Measurements from ENCODE around the gene PCDHAC2.

The PCDHAC2 gene

GRCh38 chr5:140996060-140996459 lies 29.8 kb downstream of the PCDHAC2 start:
- Histone ChIP-seq H3K9me3 (ENCODE audit: low read depth, low read length) (no peaks in the 10 kb centered on the region), H3K36me3 (ENCODE audit: insufficient read depth, low read length) (no peaks in the 10 kb centered on the region), H3K4me3 (peak overlapping the region; percentile 7), H3K9ac (ENCODE audit: insufficient read length) (no peak overlapping the region), H3K27ac (peak overlapping the region; percentile 35)
- TF ChIP-seq FOXP2 (optimal IDR thresholded peaks at IDR 0.05; ENCODE audit: control extremely low read depth, extremely low read length, insufficient read depth), result no peak
- no peak for TF ChIP-seq POLR2AphosphoS5 (IDR thresholded peaks at IDR 0.05; ENCODE audit: borderline replicate concordance, low read depth, low read length)
- no peak for TF ChIP-seq EZH2 (IDR thresholded peaks at IDR 0.05)
- DNase-seq (ENCODE audit: low read depth, low spot score), result peak; percentile 14

- Histone ChIP-seq H3K27ac (no peak overlapping the region), H3K9ac (ENCODE audit: insufficient read length) (no peak overlapping the region), H3K36me3 (ENCODE audit: insufficient read depth, low read length) (no peaks in the 10 kb centered on the region), H3K9me3 (ENCODE audit: low read depth, low read length) (no peaks in the 10 kb centered on the region), H3K4me3 (no peak overlapping the region)
- no peak for TF ChIP-seq EZH2 (IDR thresholded peaks at IDR 0.05)
- no peak for TF ChIP-seq FOXP2 (optimal IDR thresholded peaks at IDR 0.05; ENCODE audit: control extremely low read depth, extremely low read length, insufficient read depth)
- TF ChIP-seq POLR2AphosphoS5 (IDR thresholded peaks at IDR 0.05; ENCODE audit: borderline replicate concordance, low read depth, low read length), result no peak
- no peak for DNase-seq (ENCODE audit: low read depth, low spot score)
Observed at GRCh38 chr5:140998921-140999410, 32.7 kb downstream of the PCDHAC2 start.

GRCh38 chr5:141001446-141001843 lies 35.2 kb downstream of the PCDHAC2 start:
- no peak for DNase-seq (ENCODE audit: low read depth, low spot score)
- TF ChIP-seq EZH2 (IDR thresholded peaks at IDR 0.05) (no peak), POLR2AphosphoS5 (IDR thresholded peaks at IDR 0.05; ENCODE audit: borderline replicate concordance, low read depth, low read length) (no peak), FOXP2 (optimal IDR thresholded peaks at IDR 0.05; ENCODE audit: control extremely low read depth, extremely low read length, insufficient read depth) (no peak)
- Histone ChIP-seq H3K36me3 (ENCODE audit: insufficient read depth, low read length) (no peaks in the 10 kb centered on the region), H3K9me3 (ENCODE audit: low read depth, low read length) (no peaks in the 10 kb centered on the region), H3K27ac (no peak overlapping the region), H3K9ac (ENCODE audit: insufficient read length) (no peak overlapping the region), H3K4me3 (no peak overlapping the region)

GRCh38 chr5:141001844-141002604 lies 35.7 kb downstream of the PCDHAC2 start:
- TF ChIP-seq EZH2 (IDR thresholded peaks at IDR 0.05) (no peak), FOXP2 (optimal IDR thresholded peaks at IDR 0.05; ENCODE audit: control extremely low read depth, extremely low read length, insufficient read depth) (no peak), POLR2AphosphoS5 (IDR thresholded peaks at IDR 0.05; ENCODE audit: borderline replicate concordance, low read depth, low read length) (no peak)
- Histone ChIP-seq H3K9me3 (ENCODE audit: low read depth, low read length) (no peaks in the 10 kb centered on the region), H3K4me3 (no peak overlapping the region), H3K36me3 (ENCODE audit: insufficient read depth, low read length) (no peaks in the 10 kb centered on the region), H3K27ac (no peak overlapping the region), H3K9ac (ENCODE audit: insufficient read length) (no peak overlapping the region)
- DNase-seq (ENCODE audit: low read depth, low spot score), result no peak

GRCh38 chr5:141002605-141002965 lies 36.3 kb downstream of the PCDHAC2 start:
- TF ChIP-seq EZH2 (IDR thresholded peaks at IDR 0.05), result no peak
- no peak for TF ChIP-seq FOXP2 (optimal IDR thresholded peaks at IDR 0.05; ENCODE audit: control extremely low read depth, extremely low read length, insufficient read depth)
- no peak for TF ChIP-seq POLR2AphosphoS5 (IDR thresholded peaks at IDR 0.05; ENCODE audit: borderline replicate concordance, low read depth, low read length)
- H3K9ac ChIP-seq (ENCODE audit: insufficient read length), result no peak overlapping the region
- H3K4me3 ChIP-seq, result no peak overlapping the region
- H3K27ac ChIP-seq, result no peak overlapping the region
- no peaks in the 10 kb centered on the region for H3K9me3 ChIP-seq (ENCODE audit: low read depth, low read length)
- no peaks in the 10 kb centered on the region for H3K36me3 ChIP-seq (ENCODE audit: insufficient read depth, low read length)
- no peak for DNase-seq (ENCODE audit: low read depth, low spot score)

- no peak for DNase-seq (ENCODE audit: low read depth, low spot score)
- no peak overlapping the region for H3K9ac ChIP-seq (ENCODE audit: insufficient read length)
- no peaks in the 10 kb centered on the region for H3K36me3 ChIP-seq (ENCODE audit: insufficient read depth, low read length)
- no peaks in the 10 kb centered on the region for H3K9me3 ChIP-seq (ENCODE audit: low read depth, low read length)
- TF ChIP-seq FOXP2 (optimal IDR thresholded peaks at IDR 0.05; ENCODE audit: control extremely low read depth, extremely low read length, insufficient read depth) (no peak), POLR2AphosphoS5 (IDR thresholded peaks at IDR 0.05; ENCODE audit: borderline replicate concordance, low read depth, low read length) (no peak), EZH2 (IDR thresholded peaks at IDR 0.05) (no peak)
- H3K27ac ChIP-seq, result no peak overlapping the region
- H3K4me3 ChIP-seq, result no peak overlapping the region
Observed at GRCh38 chr5:141003031-141003430, 36.8 kb downstream of the PCDHAC2 start.

GRCh38 chr5:141003791-141004611 lies 37.7 kb downstream of the PCDHAC2 start:
- H3K27ac ChIP-seq, result peak overlapping the region; percentile 79
- no peaks in the 10 kb centered on the region for H3K9me3 ChIP-seq (ENCODE audit: low read depth, low read length)
- no peak overlapping the region for H3K9ac ChIP-seq (ENCODE audit: insufficient read length)
- TF ChIP-seq FOXP2 (optimal IDR thresholded peaks at IDR 0.05; ENCODE audit: control extremely low read depth, extremely low read length, insufficient read depth), result no peak
- no peak for TF ChIP-seq POLR2AphosphoS5 (IDR thresholded peaks at IDR 0.05; ENCODE audit: borderline replicate concordance, low read depth, low read length)
- no peak for TF ChIP-seq EZH2 (IDR thresholded peaks at IDR 0.05)
- peak overlapping the region; percentile 4 for H3K4me3 ChIP-seq
- peak; percentile 14 for DNase-seq (ENCODE audit: low read depth, low spot score)
- no peaks in the 10 kb centered on the region; the same call in 1 of the 2 replicates for H3K36me3 ChIP-seq (ENCODE audit: insufficient read depth, low read length)

GRCh38 chr5:141007791-141008190 lies 41.5 kb downstream of the PCDHAC2 start:
- no peaks in the 10 kb centered on the region for H3K9me3 ChIP-seq (ENCODE audit: low read depth, low read length)
- no peak for TF ChIP-seq EZH2 (IDR thresholded peaks at IDR 0.05)
- no peak for TF ChIP-seq FOXP2 (optimal IDR thresholded peaks at IDR 0.05; ENCODE audit: control extremely low read depth, extremely low read length, insufficient read depth)
- TF ChIP-seq POLR2AphosphoS5 (IDR thresholded peaks at IDR 0.05; ENCODE audit: borderline replicate concordance, low read depth, low read length), result no peak
- no peak for DNase-seq (ENCODE audit: low read depth, low spot score)

More at GRCh38 chr5:141007791-141008190, 41.5 kb downstream of the PCDHAC2 start:
- H3K9ac ChIP-seq (ENCODE audit: insufficient read length), result no peak overlapping the region
- H3K27ac ChIP-seq, result no peak overlapping the region
- H3K4me3 ChIP-seq, result no peak overlapping the region
- H3K36me3 ChIP-seq (ENCODE audit: insufficient read depth, low read length), result peaks cover 16% of the 10 kb centered on the region
